ENCODE data around the gene SH3BGRL2.

- TF ChIP-seq CTCF (IDR thresholded peaks at IDR 0.05) (no peak), POLR2A (IDR thresholded peaks at IDR 0.05) (no peak)
These were observed 35.5 kb downstream of the SH3BGRL2 start for GRCh38 chr6:79666634-79667033.

All from heart left ventricle (tissue), 13 donors.